ENCODE results near the gene NMT1. TPM values are rescaled to one million over a fixed set of nuclear protein-coding genes. Genes with fewer than 3 reads are reported as not detected.

The NMT1 gene
- 122 and 125 TPM in 2 replicates for total RNA-seq

DNA sequence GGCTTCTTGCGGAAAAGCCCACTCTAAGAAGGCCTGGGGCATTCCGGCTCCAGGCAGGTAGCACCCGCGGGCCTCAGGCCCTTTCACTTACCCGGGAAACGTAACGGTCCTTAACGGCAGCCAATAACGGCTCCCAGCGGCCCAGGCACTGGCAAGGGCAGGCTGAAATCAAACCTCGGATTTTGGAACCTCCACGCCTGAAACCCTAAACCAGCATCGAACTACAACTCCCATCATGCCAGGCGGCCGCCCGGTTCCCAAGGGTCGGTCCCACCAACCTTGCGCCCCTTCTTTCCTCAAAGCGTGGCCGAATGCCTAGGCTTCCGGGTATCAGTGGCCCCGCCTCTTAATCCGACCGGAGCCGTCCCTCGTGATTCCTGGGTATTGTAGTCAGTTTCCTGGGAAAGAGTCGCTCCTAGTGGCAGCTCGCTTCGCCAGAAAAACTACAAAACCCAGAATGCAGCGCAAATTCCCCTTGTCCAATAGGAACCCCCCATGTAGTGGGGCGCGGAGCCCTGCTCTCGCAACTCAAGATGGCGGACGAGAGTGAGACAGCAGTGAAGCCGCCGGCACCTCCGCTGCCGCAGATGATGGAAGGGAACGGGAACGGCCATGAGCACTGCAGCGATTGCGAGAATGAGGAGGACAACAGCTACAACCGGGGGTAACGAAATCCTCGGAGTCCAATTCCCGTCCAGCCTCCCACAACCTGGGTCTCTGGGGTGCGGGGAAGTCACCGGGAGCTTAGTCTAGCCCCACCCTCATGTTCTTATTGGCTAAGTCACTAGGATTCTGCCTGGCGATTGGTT is at the start of gene NMT1:
NMT1 (plus strand) TSS at position 521 of the 809 bp plus-strand sequence; CDS start at position 534, 13 bp downstream.
- intact Hi-C loops (cut with micrococcal nuclease), result loop anchor here (1.0 to 5.0 kb wide), 7 partner anchors 9 to 284 kb away; partner anchors contain the start of genes HEXIM1, HEXIM2, KIF18B and MAP3K14

DNA sequence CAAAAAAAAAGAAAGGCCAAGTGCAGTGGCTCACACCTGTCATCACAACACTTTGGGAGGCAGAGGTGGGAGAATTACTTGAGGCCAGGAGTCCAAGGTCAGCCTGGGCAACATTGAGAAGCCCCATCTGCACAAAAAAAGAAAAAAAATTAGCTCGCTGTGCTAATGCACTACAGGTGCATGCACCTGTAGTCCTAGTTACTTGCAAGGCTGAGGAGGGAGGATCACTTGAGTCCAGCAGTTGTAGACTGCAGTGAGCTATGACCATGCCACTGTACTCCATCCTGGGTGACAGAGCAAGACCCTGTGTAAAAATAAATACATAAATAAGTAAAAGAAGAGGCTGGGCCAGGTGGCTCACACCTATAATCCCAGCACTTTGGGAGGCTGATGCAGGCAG is 49.4 kb upstream of the NMT1 start:
- intact Hi-C loops (cut with micrococcal nuclease), result no loop called here

DNA sequence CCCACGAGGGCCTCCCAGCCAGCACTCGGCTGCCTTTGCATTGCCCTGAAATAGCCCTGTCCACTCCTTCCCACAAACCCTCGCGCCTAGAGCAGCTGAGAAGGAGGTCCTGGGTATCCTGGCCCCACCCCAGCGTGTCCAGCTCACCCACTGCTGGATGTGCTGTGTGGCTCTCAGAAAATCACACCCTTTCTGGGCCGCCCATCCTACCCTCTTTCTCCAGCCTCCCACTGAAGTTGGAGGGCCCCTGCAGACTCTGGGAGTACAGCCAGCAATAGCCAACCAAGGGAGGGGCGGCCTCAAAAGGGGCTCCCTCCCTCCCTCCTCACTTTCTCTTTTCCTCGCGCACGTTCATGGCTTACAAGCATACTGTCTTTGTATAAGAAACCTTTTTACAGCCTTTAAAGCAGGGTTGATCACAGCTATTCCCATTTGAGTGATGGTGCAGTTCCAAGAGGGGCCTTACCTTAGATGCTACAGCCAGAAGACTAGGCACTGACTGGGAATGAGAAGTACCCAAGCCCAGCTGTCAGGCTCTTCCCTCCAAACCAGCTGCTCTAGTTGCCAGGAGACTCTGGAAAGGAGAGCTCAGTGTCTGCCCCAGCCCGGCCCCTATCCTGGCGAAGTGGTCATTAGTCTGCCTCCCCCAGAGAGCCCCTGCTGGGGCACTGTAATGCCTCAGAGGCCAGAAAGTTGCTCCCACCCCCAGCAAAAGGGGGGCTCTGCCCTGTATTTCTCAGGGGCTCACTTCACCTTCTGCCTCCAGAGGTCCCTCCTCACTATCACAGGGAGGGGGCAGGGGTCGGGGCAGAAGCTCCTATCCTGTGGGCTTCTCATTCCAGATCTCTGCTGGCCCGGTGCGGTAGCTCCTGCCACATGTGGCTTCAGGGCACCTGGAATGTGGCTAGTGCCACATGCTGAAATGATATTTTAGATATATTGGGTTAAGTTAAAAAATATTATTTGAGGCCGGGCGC is 47.8 kb upstream of the NMT1 start:
- intact Hi-C loops (cut with micrococcal nuclease), result no loop called here

- intact Hi-C loops (cut with micrococcal nuclease), result no loop called here
These were observed 44.9 kb upstream of the NMT1 start for GRCh38 chr17:45016237-45016636.

DNA sequence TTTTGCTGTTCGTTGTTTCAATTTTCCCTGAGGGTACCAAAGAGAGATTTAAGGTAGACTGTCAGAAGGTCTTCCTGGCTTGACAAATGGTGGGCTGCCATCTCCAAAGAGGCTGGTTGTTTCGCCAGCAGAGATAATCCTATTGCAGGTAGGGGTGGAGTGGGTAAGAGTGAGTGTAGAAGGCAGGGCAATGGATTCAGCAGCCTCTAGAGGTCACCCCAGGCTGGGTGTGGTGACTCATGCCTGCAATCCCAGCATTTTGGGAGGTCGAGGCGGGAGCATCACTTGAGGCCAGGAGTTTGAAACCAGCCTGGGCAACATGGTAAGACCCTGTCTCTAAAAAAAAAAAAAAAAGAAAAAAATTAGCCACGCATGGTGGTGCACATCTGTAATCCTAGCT is 44.3 kb upstream of the NMT1 start:
- intact Hi-C loops (cut with micrococcal nuclease), result no loop called here

DNA sequence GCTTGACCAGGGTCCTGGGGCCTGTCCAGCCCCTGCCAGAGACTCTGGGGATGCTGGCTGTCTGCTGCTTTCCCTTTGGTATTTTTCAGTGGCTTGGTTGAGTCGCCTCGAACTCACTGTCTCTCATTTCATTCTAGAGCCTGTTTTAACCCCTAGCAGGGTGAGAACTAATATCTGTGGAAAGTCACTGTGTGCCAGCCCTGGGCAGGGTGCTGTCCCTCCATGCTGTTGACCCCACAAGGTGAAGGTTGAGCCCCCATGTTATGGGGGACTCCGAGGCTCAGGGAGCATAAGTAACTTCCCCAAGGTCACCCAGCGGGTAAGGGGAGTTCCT is 42.6 kb upstream of the NMT1 start:
- intact Hi-C loops (cut with micrococcal nuclease), result no loop called here

GRCh38 chr17:45018848-45019711 is 42.0 kb upstream of the NMT1 start:
- intact Hi-C loops (cut with micrococcal nuclease), result no loop called here

DNA sequence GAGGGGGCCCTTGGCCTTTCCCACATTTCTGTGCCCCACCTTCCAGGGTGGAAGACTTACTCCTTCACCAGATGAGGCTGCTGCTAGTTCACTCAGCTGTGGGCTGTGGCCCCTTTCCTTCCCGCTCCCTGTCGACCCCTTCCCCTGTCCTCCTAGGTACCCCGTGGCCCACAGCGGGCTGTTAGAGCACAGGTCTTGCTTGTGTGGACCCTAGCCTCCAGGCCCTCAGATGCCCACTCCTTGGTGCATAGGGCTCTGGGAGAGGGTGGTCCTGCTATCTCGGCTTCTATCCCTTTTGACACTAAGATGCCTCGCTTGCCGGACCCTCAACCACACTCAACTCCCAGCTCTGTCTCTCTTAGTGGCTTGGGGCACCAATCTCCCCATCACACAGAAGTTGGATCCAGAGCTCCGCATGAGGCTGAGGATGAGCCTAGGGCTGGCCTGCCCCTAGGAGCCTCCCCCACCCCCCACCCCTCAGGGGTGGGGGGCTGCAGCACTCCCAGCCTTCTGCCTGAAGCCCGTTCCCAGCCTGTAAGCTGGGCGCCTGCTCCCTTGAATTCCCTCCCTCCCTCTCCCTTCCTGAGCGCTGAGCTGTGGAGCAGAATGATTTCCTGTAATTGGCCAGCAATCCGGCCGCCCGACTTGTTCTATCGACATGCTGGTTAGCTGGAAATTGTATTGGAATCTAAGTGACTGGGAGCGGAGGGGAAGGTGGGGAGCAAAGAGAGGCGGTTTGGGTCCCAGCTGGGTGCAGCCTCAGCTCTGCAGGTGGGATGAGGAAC is 40.6 kb upstream of the NMT1 start:
- intact Hi-C loops (cut with micrococcal nuclease), result loop anchor here (2.0 to 5.0 kb wide), 2 partner anchors 53 to 78 kb away; partner anchors contain the start of gene C1QL1

DNA sequence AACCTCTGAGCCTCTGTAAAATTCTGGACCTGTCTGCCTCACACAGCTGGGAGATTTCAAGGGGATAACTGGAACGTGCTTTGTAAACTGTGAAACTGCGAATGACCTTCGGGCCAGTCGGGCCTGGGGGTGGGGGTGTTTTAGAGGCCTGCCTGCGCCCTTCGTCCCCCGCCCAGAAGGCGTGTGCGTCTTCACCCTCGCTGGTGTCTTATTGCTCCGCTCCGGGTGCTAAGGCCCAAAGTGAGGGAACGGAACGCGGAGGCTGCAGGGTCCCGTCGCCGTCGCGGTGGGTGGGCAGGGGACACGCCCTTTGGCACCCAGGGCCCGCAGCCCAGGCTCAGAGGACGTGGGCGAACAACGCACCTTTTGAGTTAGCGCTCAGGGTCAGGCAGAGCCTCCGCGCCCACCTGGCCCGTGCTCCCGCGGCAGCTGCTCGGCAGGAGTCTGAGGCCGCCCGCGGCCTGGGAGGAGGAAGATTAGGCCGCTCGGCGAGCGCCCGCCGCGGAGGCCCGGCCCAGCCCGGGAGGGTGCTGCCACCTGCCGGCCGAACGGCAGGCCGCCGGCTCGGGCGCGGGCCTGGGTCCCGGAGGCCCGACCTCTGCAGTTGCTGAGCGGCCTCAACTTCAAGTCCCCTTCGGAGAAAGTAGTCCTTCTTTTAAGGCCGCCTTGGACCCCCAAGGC is 39.4 kb upstream of the NMT1 start:
- intact Hi-C loops (cut with micrococcal nuclease), result loop anchor here (1.0 to 5.0 kb wide), 4 partner anchors 54 to 247 kb away; partner anchors contain the start of gene C1QL1

DNA sequence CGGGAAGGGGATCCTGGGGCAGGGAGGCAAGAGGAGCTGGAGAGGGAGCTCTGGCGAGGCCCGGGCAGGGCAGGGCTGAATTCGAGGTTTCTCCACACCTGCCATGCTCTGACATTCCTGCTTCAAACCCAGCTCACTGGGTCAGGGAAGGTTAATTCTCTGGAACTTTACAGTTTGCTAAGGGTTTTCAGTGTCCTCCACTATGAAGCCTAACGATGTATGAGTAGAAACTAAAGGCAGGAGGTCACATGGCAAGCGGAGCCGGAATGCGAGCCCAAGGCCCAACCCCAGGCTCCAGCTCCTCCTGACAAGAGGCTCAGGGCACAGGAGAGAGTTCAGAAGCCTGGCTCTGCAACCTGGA is 38.8 kb upstream of the NMT1 start:
- intact Hi-C loops (cut with micrococcal nuclease), result loop anchor here (1.0 to 5.0 kb wide), 3 partner anchors 55 to 247 kb away; partner anchors contain the start of gene C1QL1

DNA sequence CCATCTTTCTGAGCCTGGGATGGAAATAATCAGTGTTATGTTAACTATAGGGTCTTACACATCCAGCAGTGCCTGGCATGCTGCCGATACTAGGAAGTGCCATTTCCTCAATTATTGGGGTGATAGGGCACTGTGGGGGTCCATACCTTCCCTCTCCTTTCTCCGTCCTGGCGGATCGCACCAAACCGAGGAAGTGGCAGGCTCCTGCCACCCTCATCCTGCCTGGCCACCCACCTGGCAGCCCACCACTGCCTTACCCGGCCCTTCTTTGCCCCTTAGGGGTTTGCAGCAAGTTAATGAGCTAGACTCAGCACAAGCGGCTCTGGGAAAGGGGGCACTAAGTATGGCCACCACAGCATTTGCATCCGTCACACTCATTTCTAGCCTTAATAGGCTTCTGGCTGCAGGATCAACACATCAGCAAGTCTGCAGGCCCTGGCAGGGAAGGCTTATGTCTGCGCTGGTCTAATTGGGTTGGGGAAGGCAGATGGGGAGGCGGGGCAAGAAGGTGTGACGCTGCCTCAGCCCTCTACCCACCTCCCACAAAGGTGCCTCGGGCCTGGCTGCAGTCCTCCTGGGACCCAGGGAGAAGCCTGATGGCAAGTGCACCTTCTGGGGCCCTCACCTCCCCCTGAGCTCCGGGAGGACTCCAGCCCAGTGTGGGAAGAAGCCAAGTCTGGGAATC is 38.3 kb upstream of the NMT1 start:
- intact Hi-C loops (cut with micrococcal nuclease), result loop anchor here (1.0 to 5.0 kb wide), 3 partner anchors 55 to 248 kb away; partner anchors contain the start of gene C1QL1

DNA sequence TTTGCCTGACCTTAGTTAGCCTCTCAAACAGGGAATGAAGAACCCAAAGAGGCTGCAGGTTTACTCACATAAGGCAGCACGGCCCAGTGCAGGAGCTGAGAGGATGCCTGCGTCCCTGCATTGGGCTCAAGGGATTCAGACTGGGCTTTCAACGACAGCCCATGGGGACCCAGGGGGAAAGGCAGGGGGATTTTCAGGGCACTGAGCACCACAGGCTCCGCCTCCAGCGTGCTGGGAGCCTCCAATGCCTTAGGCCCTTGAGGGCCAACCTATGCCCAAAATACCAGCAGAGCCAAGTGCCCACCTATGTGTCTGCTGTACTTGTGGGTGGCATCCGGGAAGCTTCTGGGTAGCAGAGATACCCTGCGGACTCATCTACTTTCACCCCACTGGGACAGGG is 32.0 kb upstream of the NMT1 start:
- intact Hi-C loops (cut with micrococcal nuclease), result no loop called here

DNA sequence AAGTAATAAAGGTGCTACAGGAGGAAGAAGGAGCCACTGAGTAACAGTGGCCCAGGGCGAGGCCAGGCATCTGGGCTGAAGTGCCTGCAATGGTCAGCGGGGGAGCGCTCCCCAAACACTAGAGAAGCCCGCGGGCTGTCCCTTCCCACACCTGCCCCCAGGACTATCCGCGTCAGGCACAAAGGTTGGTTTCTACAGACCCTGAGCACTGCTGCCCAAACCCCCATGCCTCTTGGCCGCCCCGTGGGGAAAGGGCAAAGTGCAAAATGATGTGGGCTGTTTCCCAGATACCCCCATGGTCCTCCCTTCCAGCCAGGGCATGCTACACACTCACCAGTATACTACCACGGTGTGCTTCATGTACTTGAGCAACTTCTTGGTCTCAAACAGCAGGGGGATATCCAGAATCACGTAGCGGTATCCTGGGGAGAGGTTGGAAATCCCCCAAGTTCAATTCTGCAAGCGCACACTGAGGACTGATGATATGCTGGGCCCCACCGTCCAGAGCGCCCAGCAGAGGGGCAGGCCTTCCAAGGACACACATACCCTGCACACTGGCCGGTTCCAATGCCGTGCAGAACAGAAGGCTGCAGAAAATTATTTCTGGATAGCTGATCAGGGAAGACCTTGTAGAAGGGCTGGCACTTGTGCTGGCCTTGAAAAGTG is 31.2 kb upstream of the NMT1 start:
- intact Hi-C loops (cut with micrococcal nuclease), result no loop called here

DNA sequence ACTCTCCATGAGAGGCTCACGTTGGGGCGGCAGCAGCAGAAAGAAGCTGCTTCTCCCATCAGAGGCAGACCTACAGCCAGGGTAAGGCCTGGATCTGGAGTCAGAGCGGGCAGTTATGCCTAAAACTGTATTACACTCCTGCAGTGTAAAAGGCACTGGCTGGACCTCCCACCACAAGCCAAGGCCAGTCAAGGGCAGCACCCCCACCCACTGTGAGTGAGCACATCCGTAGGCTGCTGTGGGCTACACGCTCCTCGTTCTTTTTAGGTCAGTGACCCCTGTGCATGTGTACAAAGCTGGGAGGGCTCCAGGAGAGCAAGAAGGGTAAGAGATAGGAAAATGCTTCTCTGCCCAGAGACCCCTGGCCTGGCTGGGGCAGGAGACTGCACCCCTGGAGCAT is 30.4 kb upstream of the NMT1 start:
- intact Hi-C loops (cut with micrococcal nuclease), result no loop called here

DNA sequence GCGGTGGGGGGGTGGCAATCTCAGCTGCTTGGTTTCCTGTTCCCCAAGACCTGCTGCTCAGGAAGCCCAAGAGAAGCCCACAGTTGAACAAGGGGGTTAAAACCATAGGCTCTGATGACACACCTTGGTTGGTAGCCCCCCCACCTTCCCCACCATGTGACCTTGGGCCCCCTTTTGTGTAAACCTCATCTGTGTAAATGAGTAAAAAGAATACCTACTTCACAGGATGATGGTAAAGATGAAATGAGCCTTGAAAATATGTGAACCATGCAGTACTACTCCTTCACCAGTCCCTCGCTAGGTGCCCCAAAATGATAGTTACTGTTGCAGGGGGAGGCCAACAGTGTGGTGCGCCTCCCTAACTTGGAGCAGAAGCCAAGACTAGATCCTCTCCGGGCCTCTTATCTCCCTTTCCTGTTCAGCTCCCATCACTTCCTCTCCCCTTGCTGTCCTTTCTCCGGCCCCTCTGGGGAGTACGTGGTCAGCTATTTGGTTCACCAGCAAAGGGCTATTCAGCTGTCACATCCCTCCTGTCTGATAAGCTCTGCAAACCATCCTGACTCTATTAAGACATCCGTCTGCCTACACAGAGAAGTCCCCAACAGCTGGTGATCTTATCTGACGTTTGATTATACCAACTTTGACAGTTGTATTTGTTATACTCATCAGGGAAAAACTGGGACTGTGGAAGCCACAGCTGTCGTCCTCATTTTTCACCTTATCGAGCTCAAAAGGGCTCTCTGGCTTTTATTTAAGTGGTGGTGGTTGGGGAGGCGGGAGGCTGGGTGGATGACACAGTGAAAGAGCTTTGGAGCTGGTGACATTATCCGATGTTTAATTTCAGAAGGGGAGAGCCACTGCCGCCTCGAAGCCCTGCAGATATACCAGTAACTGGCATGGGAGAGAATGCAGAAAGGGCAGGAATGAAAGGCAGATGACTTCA is 29.6 kb upstream of the NMT1 start:
- intact Hi-C loops (cut with micrococcal nuclease), result no loop called here

- intact Hi-C loops (cut with micrococcal nuclease), result no loop called here
These were observed 29.0 kb upstream of the NMT1 start for GRCh38 chr17:45032174-45032541.

DNA sequence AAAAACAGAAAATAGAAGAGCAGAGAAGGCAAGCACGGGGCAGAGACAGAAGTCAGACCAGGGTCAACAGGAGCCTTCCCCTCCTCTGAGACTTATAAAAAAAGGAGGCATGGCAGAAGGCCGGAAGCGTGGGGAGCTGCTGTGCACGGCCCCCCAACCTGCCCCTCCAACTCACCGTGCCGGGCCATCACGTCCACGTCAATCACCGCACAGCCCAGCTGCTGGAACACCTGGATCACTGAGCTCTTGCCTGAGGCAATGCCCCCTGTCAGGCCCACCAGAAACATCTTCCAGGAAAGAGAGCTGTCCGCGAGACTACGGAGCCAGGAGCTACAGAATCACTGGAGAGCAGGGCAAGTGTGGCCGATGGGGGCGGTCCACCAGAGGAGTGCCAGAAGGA is 26.5 kb upstream of the NMT1 start:
- intact Hi-C loops (cut with micrococcal nuclease), result no loop called here

Measured in T-helper 2 cell treated with Interferon-gamma antibody and Interleukin-4, amounts not matched to agents 100 ng/mL and 5 ng/mL, for 36 hours (primary cell).